CD4-positive, alpha-beta memory T cell (primary cell): ENCODE results near the gene USP16. TPM values are rescaled to one million over a fixed set of nuclear protein-coding genes. Genes with fewer than 3 reads are reported as not detected.

Experiments
- CTCF ChIA-PET: fragments of 350-600 bp; sonication (Branson Sonifier 250); formaldehyde crosslinking; loops from one replicate; lab custom pipeline; 2021; ENCODE audit warnings: inconsistent platforms; ENCODE audit not compliant: partially characterized antibody; lab: Charles Lee
- POLR2A ChIA-PET: fragments of 350-600 bp; sonication (Branson Sonifier 250); formaldehyde crosslinking; loops from one replicate; lab custom pipeline; 2021; ENCODE audit not compliant: partially characterized antibody; lab: Charles Lee
- DNase-seq, 5 donors: peaks; one replicate each; pipeline versions ENCODE4 v3.0.0 to v3.0.0-alpha.2; 2020 to 2022; ENCODE audit warnings: mixed read lengths in 1 of 5
- H3K27ac ChIP-seq: one replicate; pipeline ENCODE4 v1.7.0; 2013; ENCODE audit warnings: low read depth, low read length
- H3K27me3 ChIP-seq: 2 replicates; pipeline ENCODE4 v1.7.0; 2013; ENCODE audit warnings: mild to moderate bottlenecking, low read length, moderate library complexity; ENCODE audit not compliant: insufficient read depth
- H3K36me3 ChIP-seq: 2 replicates; pipeline ENCODE4 v1.7.0; 2013; ENCODE audit warnings: mild to moderate bottlenecking, low read length, moderate library complexity; ENCODE audit not compliant: insufficient read depth
- H3K4me1 ChIP-seq: 2 replicates; pipeline ENCODE4 v1.7.0; 2013; ENCODE audit warnings: mild to moderate bottlenecking, low read length, moderate library complexity; ENCODE audit not compliant: insufficient read depth
- H3K4me3 ChIP-seq, 2 donors: one replicate each; pipeline ENCODE4 v1.7.0; 2013; ENCODE audit warnings: low read length in 2 of 2, mild to moderate bottlenecking in 1 of 2
- H3K9me3 ChIP-seq, 2 donors: one replicate each; pipeline ENCODE4 v1.7.0; 2013; ENCODE audit warnings: low read length in 2 of 2, control low read depth in 1 of 2; ENCODE audit not compliant: control insufficient read depth in 1 of 2
- H3K27ac Mint-ChIP-seq, 7 donors: one replicate each; pipeline ENCODE4 v1.8.0; 2020 to 2021; ENCODE audit warnings: mixed read lengths in 7 of 7, mild to moderate bottlenecking in 6 of 7, inconsistent platforms in 3 of 7, moderate library complexity in 3 of 7
- H3K27me3 Mint-ChIP-seq, 2 donors: one replicate each; pipeline ENCODE4 v1.8.0; 2020 to 2021; ENCODE audit warnings: mixed read lengths in 2 of 2
- H3K36me3 Mint-ChIP-seq, 2 donors: one replicate each; pipeline ENCODE4 v1.8.0; 2020 to 2021; ENCODE audit warnings: mixed read lengths in 2 of 2, inconsistent platforms in 1 of 2, mild to moderate bottlenecking in 1 of 2
- H3K4me1 Mint-ChIP-seq, 4 donors: one replicate each; pipeline ENCODE4 v1.8.0; 2020 to 2021; ENCODE audit warnings: mixed read lengths in 4 of 4, mild to moderate bottlenecking in 1 of 4
- H3K4me3 Mint-ChIP-seq, 8 donors: one replicate each; pipeline ENCODE4 v1.8.0; 2020 to 2021; ENCODE audit warnings: mixed read lengths in 8 of 8, mild to moderate bottlenecking in 7 of 8, moderate library complexity in 6 of 8, inconsistent platforms in 3 of 8
- H3K9me3 Mint-ChIP-seq, 8 donors: one replicate each; pipeline ENCODE4 v1.8.0; 2020 to 2021; ENCODE audit warnings: mixed read lengths in 8 of 8, mild to moderate bottlenecking in 5 of 8, inconsistent platforms in 3 of 8, moderate library complexity in 1 of 8
- intact Hi-C: fragments of 100-400 bp; cut with micrococcal nuclease; formaldehyde crosslinking; loops from one replicate; pipeline ENCODE4 v1.15.1; 2023
- polyA plus RNA-seq, 2 donors: library from polyadenylated mRNA; unstranded; fragments of 300-500 nt; fragmentation: Illumina TruSeq; gene quantifications; one replicate each; pipeline ENCODE4 v1.2.3, GENCODE V29; 2021
- total RNA-seq, 2 experiments: library from RNA; stranded (reverse); gene quantifications; one replicate each; pipeline ENCODE4 v1.2.3, GENCODE V29; 2021

USP16 gene
- total and polyA plus RNA-seq, 4 experiments from 2014 or later = 19.6 to 57.2 (median 46.6) TPM

DNA sequence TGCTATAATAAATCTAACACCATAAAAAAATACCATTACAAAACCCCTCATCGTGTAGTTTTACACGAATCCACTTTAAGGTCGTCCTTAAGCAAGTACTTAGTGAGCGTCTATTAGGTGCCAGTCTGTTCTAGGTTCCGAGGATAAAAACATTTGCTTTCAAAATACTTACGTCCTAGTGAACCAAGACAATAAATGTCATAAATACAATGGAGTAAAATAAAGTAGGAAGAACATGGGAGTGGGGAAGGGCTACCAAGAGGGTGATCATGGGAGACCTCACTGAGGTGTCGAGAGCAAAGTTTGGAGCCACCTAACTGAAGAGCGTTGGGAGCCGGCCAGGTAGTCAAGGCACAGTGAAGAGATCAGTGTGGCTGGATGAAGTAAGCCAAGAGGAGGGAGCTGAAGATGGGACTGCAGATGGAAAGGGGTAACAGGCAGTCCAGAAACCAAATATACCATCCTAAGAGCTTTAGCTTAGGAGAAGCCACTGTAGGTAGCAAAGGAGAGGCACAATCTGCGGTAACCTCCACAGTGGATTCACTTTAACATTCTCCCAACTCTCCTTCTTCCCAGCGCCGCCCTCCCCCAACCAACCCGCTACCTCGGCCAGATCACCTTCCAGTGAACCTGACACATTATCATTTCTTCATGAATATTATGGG is 32.5 kb upstream of the USP16 start:
- peaks cover 24 to 59% (median 37%) of the 10 kb centered on the region in 4 donors for H3K4me1 Mint-ChIP-seq
- CTCF ChIA-PET = interaction anchor here (1.6 to 3.4 kb wide), 2 partner anchors 11 to 32 kb away, joined by 9 to 15 read pairs; partner anchors contain the start of gene USP16
- H3K36me3 Mint-ChIP-seq = peaks cover 9 to 13% of the 10 kb centered on the region in 2 donors
- H3K27ac Mint-ChIP-seq = peak overlapping the region; percentile 85 to 100 (median 99)
- H3K4me3 Mint-ChIP-seq = peak overlapping the region; percentile 90 to 98 (median 96)
- no peaks in the 10 kb centered on the region for H3K36me3 ChIP-seq
- H3K9me3 Mint-ChIP-seq = peaks cover 0 to 2% (median 0%) of the 10 kb centered on the region in 8 donors
- H3K27me3 Mint-ChIP-seq = no peaks in the 10 kb centered on the region
- POLR2A ChIA-PET = interaction anchor here (0.8 to 3.5 kb wide), 16 partner anchors 10 to 160 kb away, joined by 3 to 132 read pairs (median 4); partner anchors contain the start of genes CCT8, RWDD2B and USP16
- intact Hi-C loops = loop anchor here (1.0 to 2.0 kb wide), 3 partner anchors 81 to 303 kb away; partner anchors contain the start of gene CCT8
- no peaks in the 10 kb centered on the region for H3K9me3 ChIP-seq
- DNase-seq = no peak
- H3K27me3 ChIP-seq = no peaks in the 10 kb centered on the region
- peak overlapping the region; percentile 82 for H3K27ac ChIP-seq
- peaks cover 31% of the 10 kb centered on the region for H3K4me1 ChIP-seq
- peak overlapping the region; percentile 87 to 98 for H3K4me3 ChIP-seq

DNA sequence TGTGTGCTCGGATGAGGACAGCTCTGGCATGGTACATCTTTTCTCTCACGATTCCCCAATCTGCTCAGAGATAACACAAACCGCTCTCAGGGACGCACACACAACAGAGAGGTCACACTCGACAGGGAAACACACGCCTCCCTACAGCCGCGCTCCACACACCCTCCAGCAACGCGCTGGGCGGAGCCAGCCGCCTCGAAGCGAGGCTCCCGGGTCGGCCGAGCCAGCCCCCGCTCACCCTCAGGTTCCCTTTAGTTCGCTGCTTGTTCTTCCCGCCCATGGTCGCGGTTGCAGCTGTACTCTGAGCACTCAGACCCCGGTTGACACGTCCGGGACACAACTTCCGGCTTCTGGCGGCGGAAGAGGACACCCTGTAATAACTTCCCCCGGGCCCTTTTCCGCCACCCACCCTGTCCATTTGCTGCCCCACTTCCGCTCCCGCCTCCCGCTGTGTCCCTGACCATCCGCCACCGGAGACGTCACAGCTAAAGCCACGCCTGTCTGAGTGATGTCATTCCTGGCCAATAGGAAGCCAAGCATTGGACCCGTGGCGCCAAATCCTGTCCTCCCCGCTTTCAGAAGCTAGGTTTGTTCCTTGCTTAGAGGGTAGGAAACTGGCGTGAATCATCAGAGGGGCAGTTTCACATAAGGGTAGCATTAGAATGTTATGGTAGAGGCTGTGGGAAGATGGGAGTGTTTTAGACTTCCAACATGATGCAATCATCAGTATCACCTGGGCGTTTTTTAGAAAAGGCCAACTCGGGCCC is 31.8 kb upstream of the USP16 start, which contains the start of gene LTN1:
LTN1 (minus strand) TSS at position 352 of the 767 bp plus-strand sequence; CDS start at position 280, 72 bp downstream.
- peaks cover 24 to 54% (median 36%) of the 10 kb centered on the region in 4 donors for H3K4me1 Mint-ChIP-seq
- peaks cover 9 to 13% of the 10 kb centered on the region in 2 donors for H3K36me3 Mint-ChIP-seq
- ChIA-PET CTCF (interaction anchor here (1.6 to 3.4 kb wide), 2 partner anchors 10 to 31 kb away, joined by 9 to 15 read pairs; partner anchors contain the start of gene USP16), POLR2A (interaction anchor here (0.6 to 3.5 kb wide), 20 partner anchors 9 to 307 kb away, joined by 3 to 132 read pairs (median 4); partner anchors contain the start of genes CCT8, RWDD2B and USP16)
- H3K4me3 Mint-ChIP-seq = peak within 1 kb of the TSS; percentile 90 to 98 (median 96)
- no peaks in the 10 kb centered on the region for H3K27me3 Mint-ChIP-seq
- Histone ChIP-seq H3K36me3 (no peaks in the 10 kb centered on the region), H3K4me3 (peak within 1 kb of the TSS; percentile 87 to 98), H3K4me1 (peaks cover 31% of the 10 kb centered on the region), H3K27me3 (no peaks in the 10 kb centered on the region), H3K9me3 (no peaks in the 10 kb centered on the region), H3K27ac (peak within 1 kb of the TSS; percentile 82)
- peaks cover 0 to 2% (median 0%) of the 10 kb centered on the region in 8 donors for H3K9me3 Mint-ChIP-seq
- intact Hi-C loops = loop anchor here (1.0 to 2.0 kb wide), 6 partner anchors 10 to 302 kb away; partner anchors contain the start of genes CCT8, RWDD2B and USP16
- H3K27ac Mint-ChIP-seq = peak within 1 kb of the TSS; percentile 85 to 100 (median 99)
- peak; percentile 98 to 99 (median 99) for DNase-seq

DNA sequence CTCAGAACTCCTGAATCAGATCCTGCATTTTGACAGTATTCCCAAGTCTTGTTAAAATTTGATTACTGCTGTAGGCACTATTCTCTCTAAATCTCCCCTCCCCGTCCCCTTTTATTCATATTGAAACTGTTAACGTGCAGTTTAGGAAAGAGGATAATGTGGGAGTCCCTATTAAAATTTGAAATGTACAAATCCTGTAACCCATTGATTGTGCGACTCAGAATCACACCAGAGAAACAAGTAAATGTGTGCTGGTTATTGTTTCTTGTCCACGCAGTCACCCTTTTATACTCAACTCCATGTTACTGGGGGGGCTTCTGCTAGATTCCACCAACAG is 31.2 kb upstream of the USP16 start:
- Mint-ChIP-seq H3K4me3 (peak overlapping the region; percentile 90 to 98 (median 96)), H3K27ac (peak overlapping the region; percentile 85 to 100 (median 99)), H3K4me1 (peaks cover 24 to 49% (median 36%) of the 10 kb centered on the region in 4 donors), H3K27me3 (no peaks in the 10 kb centered on the region), H3K36me3 (peaks cover 9 to 13% of the 10 kb centered on the region in 2 donors), H3K9me3 (peaks cover 0 to 2% (median 0%) of the 10 kb centered on the region in 8 donors)
- intact Hi-C loops = loop anchor here (1.0 to 2.0 kb wide), 4 partner anchors 9 to 302 kb away; partner anchors contain the start of genes RWDD2B and USP16
- H3K27me3 ChIP-seq = no peaks in the 10 kb centered on the region
- H3K9me3 ChIP-seq = no peaks in the 10 kb centered on the region
- no peaks in the 10 kb centered on the region for H3K36me3 ChIP-seq
- no peak for DNase-seq
- H3K4me3 ChIP-seq = peak overlapping the region; percentile 8 to 98
- H3K27ac ChIP-seq = peak overlapping the region; percentile 82
- H3K4me1 ChIP-seq = peaks cover 31% of the 10 kb centered on the region
- ChIA-PET CTCF (interaction anchor here (1.6 to 3.4 kb wide), 2 partner anchors 9 to 31 kb away, joined by 9 to 15 read pairs; partner anchors contain the start of gene USP16), POLR2A (interaction anchor here (0.6 to 3.5 kb wide), 19 partner anchors 9 to 307 kb away, joined by 3 to 132 read pairs (median 4); partner anchors contain the start of genes BACH1, CCT8, RWDD2B and USP16)

DNA sequence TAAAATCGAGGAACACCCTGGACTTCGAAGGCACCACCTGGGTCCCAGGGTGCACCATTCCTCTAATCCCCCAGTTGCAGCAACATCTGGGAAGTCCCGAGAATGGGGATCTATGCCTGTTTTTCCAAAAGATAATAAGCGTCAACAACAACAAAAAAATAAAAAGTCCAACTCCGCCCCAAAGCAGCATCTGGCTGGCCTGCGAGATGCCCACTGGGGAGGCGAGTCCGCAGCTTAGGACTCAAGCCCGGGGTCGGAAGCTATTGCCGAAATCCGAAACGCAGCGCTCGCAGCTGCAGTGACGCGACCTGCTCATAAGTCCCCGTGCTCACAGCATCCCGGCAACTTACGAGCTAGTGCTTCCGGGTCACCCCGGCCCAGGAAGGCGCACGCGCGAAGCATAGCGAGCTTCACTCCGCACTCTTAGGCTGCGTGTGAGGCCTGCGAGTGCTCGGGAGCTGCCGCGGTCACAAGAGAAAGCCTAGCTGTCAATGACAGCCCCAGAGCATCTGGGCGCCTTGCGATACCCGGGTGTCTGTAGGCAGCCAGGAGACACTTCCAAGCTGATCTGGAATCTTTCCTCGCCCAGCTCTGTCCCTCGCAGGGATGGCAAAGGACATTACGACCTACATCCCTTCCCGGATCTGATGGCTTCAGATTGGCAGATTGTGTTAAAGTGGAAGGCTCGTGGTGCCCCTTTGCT is 21.9 kb upstream of the USP16 start:
- H3K36me3 ChIP-seq = no peaks in the 10 kb centered on the region
- peaks cover 8% of the 10 kb centered on the region for H3K4me1 ChIP-seq
- peak; percentile 91 to 97 (median 95) for DNase-seq
- no peaks in the 10 kb centered on the region for H3K27me3 ChIP-seq
- intact Hi-C loops = loop anchor here (1.0 kb wide), 4 partner anchors 9 to 71 kb away; partner anchors contain the start of genes CCT8, RWDD2B and USP16
- no peaks in the 10 kb centered on the region for H3K9me3 Mint-ChIP-seq
- peak overlapping the region; percentile 85 to 88 for H3K4me3 ChIP-seq
- peaks cover 2 to 14% (median 6%) of the 10 kb centered on the region in 4 donors for H3K4me1 Mint-ChIP-seq
- H3K27ac ChIP-seq = peak overlapping the region; percentile 95
- ChIA-PET POLR2A (interaction anchor here (0.6 to 10.3 kb wide), 18 partner anchors 9 to 447 kb away, joined by 3 to 383 read pairs (median 5); partner anchors contain the start of genes BACH1, CCT8, LTN1 and RWDD2B), CTCF (interaction anchor here (0.9 to 2.8 kb wide), 9 partner anchors 10 to 74 kb away, joined by 3 to 16 read pairs (median 5); partner anchors contain the start of genes CCT8, LTN1, RWDD2B and USP16)
- no peaks in the 10 kb centered on the region for H3K27me3 Mint-ChIP-seq
- H3K9me3 ChIP-seq = no peaks in the 10 kb centered on the region
- peaks cover 0 to 5% of the 10 kb centered on the region in 2 donors for H3K36me3 Mint-ChIP-seq
- peak overlapping the region; percentile 98 to 99 (median 99) for H3K27ac Mint-ChIP-seq
- H3K4me3 Mint-ChIP-seq = peak overlapping the region; percentile 89 to 95 (median 92)

DNA sequence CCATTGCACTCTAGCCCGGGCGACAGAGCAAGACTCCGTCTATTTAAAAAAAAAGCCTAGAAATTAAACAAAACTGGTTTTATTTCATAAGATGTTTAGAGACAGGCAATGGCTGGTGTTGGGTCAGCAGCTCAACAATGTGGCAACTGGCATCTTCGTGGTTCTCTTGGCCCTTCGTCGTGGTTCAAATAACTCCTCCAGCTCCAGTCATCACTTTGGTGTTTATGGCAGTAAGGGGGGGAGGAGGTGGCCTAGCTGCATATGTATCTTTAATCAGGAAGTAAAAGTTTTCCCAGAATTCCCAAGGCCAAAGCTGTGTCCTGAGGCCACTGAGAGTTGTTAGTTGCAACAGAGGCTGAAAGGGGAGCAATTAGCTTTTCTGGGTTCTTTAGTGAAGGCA is 18.8 kb upstream of the USP16 start:
- Mint-ChIP-seq H3K4me1 (peaks cover 2 to 14% (median 6%) of the 10 kb centered on the region in 4 donors), H3K36me3 (peaks cover 0 to 16% of the 10 kb centered on the region in 2 donors), H3K9me3 (no peaks in the 10 kb centered on the region), H3K27ac (peak overlapping the region in 2 of 7 donors; percentile 23 to 49), H3K4me3 (no peak overlapping the region), H3K27me3 (no peaks in the 10 kb centered on the region)
- DNase-seq = no peak
- Histone ChIP-seq H3K4me1 (peaks cover 8% of the 10 kb centered on the region), H3K27me3 (no peaks in the 10 kb centered on the region), H3K27ac (no peak overlapping the region), H3K36me3 (no peaks in the 10 kb centered on the region), H3K4me3 (no peak overlapping the region), H3K9me3 (no peaks in the 10 kb centered on the region)
- ChIA-PET POLR2A (interaction anchor here (0.7 to 10.3 kb wide), 3 partner anchors 13 to 22 kb away, joined by 3 to 383 read pairs (median 5); partner anchors contain the start of genes LTN1, RWDD2B and USP16), CTCF (no interaction called here)
- intact Hi-C loops = no loop called here

DNA sequence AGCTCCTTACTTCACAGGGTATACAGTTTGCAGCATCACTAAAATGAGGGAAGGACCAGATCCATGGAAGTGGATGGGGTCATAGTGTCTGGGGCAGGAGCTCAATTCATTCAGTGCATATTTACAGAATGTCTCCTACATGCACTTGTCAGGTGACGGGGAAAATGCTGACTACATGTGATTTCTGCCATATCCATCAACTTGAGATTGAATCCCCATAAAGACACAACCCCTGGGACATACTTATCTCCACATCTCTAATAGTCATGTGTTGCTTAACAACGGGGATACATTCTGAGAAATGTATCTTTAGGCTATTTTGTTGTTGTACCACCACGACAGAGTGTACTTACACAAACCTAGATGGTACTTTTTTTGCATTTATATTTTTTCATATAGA is 17.3 kb upstream of the USP16 start:
- intact Hi-C loops = no loop called here
- H3K27me3 Mint-ChIP-seq = no peaks in the 10 kb centered on the region
- POLR2A ChIA-PET = interaction anchor here (10.3 kb wide), 1 partner anchor 14 kb away, joined by 383 read pairs; the partner anchor contains the start of genes RWDD2B and USP16

More for the DNA sequence above, 17.3 kb upstream of the USP16 start:
- Histone ChIP-seq H3K36me3 (no peaks in the 10 kb centered on the region), H3K9me3 (no peaks in the 10 kb centered on the region), H3K4me1 (peaks cover 8% of the 10 kb centered on the region), H3K27me3 (no peaks in the 10 kb centered on the region), H3K4me3 (no peak overlapping the region), H3K27ac (no peak overlapping the region)
- Mint-ChIP-seq H3K4me3 (no peak overlapping the region), H3K36me3 (peaks cover 0 to 16% of the 10 kb centered on the region in 2 donors), H3K9me3 (no peaks in the 10 kb centered on the region), H3K4me1 (peaks cover 0 to 14% (median 5%) of the 10 kb centered on the region in 4 donors), H3K27ac (peak overlapping the region in 1 of 7 donors; percentile 41)
- CTCF ChIA-PET = no interaction called here
- no peak for DNase-seq
